ENCODE results near the gene PTPRCAP. TPM values are rescaled to one million over a fixed set of nuclear protein-coding genes. Genes with fewer than 3 reads are reported as not detected.
"Not testable (repeated sequence)": the region's sequence is repeated elsewhere in the genome, so short reads cannot be mapped to it uniquely, and the experiment has no call there.

Gene PTPRCAP
- polyA plus RNA-seq, 3 donors from 2014 or later: 1,315 to 1,354 (median 1,351) TPM

DNA sequence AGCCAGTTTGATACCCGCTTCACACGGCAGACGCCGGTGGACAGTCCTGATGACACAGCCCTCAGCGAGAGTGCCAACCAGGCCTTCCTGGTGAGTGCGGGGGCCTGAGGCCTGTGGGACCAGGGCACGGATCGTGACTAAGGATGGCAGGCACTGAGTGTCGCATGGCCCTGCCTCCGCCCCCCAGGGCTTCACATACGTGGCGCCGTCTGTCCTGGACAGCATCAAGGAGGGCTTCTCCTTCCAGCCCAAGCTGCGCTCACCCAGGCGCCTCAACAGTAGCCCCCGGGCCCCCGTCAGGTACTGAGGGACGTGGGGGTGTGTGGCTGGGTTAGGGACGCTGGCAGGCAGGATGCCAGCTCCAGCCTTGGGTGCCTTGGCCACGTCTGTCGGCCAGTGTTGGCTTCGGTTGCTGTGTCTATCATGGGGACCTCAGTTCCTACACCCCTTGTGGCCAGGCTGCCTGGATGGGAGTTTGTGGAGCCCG lies 3.0 kb downstream of the PTPRCAP start:
- DNase-seq: peak in 1 of 3 donors; percentile 38
- Mint-ChIP-seq H3K4me3 (peak overlapping the region; percentile 64 to 98 (median 77)), H3K9me3 (no peaks in the 10 kb centered on the region), H3K36me3 (peaks cover 5 to 16% (median 11%) of the 10 kb centered on the region in 3 donors), H3K27me3 (ENCODE audit: low read depth in 3 of 3) (peaks cover 5 to 26% (median 26%) of the 10 kb centered on the region in 3 donors), H3K4me1 (peaks cover 62 to 68% of the 10 kb centered on the region in 2 donors), H3K27ac (peak overlapping the region; percentile 70 to 97 (median 88))

DNA sequence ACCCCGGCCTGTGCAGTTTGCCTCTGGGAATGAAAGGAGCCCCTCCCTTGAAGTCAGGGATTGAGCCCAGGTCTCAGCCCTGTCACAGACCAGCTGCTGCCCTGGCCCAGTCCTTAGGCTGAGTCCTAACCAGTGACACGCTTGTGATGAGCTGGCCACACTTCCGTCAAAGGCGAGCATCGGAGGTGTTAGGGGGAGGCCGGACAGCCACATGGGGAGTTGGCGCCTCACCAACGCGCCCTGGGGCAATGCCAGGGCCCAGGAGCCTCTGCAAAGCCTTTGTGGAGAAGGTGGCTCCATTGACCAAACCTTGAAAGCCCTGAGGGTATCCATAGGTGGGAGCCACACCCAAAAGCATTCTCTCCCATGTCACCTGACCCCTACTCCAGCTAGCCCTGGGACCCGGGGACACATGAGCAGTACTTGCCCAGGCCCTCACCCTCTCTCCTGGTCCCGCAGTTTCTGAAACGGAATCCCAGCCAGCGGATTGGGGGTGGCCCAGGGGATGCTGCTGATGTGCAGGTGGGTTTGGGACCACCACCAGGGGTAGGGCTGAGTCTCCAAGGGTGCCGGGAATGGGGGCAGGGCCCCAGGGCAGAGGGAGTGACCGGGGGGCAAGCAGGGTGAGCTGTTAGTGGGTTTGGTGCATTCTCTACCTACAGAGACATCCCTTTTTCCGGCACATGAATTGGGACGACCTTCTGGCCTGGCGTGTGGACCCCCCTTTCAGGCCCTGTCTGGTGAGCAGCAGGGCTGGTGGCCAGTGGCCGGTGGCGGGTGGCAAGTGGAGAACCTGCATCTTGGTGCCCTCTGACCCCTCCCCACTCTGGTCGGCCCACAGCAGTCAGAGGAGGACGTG lies 3.7 kb downstream of the PTPRCAP start:
- H3K4me3 Mint-ChIP-seq: peak overlapping the region; percentile 73 to 98 (median 77)
- no peaks in the 10 kb centered on the region for H3K9me3 Mint-ChIP-seq
- H3K4me1 Mint-ChIP-seq: peaks cover 60 to 68% of the 10 kb centered on the region in 2 donors
- peak overlapping the region; percentile 86 to 97 (median 90) for H3K27ac Mint-ChIP-seq
- H3K36me3 Mint-ChIP-seq: peaks cover 5 to 16% (median 11%) of the 10 kb centered on the region in 3 donors
- peak; percentile 60 to 71 (median 70) for DNase-seq
- peaks cover 5 to 29% (median 26%) of the 10 kb centered on the region in 3 donors for H3K27me3 Mint-ChIP-seq (ENCODE audit: low read depth in 3 of 3)

DNA sequence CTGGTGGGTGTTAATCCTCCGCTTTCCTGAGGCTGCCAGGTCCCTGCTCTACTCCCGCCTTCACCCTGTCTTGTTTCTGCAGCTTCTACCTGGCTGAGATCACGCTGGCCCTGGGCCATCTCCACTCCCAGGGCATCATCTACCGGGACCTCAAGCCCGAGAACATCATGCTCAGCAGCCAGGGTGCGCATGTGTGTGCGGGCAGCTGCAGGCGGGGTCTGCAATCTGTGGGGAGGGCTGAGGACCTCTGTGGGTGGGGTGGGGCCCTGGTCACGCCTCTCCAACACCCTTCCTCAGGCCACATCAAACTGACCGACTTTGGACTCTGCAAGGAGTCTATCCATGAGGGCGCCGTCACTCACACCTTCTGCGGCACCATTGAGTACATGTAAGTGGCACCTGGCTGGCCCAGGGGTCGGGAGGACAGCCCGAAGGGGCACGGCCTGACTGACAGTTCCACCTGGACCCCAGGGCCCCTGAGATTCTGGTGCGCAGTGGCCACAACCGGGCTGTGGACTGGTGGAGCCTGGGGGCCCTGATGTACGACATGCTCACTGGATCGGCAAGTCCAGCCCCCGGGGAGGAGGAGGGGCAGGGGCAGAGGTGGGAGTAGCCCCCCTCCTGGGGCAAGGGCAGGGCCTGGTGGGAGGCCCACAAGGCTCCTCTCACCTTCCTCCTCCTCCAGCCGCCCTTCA lies 4.7 kb downstream of the PTPRCAP start:
- DNase-seq: no peak
- Mint-ChIP-seq H3K27me3 (ENCODE audit: low read depth in 3 of 3) (peaks cover 7 to 35% (median 31%) of the 10 kb centered on the region in 3 donors), H3K9me3 (no peaks in the 10 kb centered on the region), H3K4me3 (peak overlapping the region; percentile 47 to 98 (median 74)), H3K4me1 (peaks cover 63 to 69% of the 10 kb centered on the region in 2 donors), H3K36me3 (peaks cover 5 to 16% (median 11%) of the 10 kb centered on the region in 3 donors), H3K27ac (peak overlapping the region; percentile 86 to 97 (median 90))

DNA sequence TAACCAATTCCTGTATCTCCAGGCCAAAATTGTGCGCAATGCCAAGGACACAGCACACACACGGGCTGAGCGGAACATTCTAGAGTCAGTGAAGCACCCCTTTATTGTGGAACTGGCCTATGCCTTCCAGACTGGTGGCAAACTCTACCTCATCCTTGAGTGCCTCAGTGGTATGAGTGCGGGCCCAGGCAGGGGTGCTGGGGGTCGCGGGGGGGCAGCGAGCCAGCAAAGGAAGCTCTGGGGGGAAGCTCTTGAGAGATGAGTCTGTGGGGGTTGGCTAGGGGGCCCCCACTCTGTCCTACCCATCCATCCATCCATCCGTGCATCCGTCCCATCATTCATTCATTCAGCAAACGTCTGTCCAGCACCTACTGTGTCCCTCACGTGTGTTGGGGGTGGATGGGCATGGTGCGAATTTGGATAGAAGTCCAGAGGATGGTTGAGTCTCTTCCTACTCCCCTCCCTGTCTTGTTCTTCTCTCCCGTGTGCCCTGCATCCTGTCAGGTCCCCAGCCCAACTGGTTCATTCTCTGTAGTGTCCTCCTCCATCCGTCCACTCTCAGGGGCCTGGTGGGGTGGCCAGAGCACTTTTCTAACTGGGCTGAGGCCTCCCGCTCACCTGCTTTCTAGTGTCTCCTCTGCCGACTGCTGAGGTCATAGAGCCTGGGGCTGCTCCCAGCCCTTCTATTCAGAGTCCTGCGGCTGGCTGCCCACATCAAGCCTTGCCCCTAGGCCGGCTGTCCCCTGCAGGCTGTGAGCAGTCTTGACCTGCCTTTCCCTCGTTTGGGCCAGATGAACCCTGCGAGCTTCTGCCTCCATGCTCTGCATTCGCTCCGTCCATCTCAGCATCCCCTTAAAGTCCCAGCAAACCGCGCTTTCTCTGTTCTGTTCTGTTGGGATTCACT lies 5.9 kb downstream of the PTPRCAP start:
- peak overlapping the region; percentile 3 to 60 (median 46) for H3K4me3 Mint-ChIP-seq
- H3K27me3 Mint-ChIP-seq (ENCODE audit: low read depth in 3 of 3): peaks cover 10 to 24% (median 22%) of the 10 kb centered on the region in 3 donors
- H3K36me3 Mint-ChIP-seq: peaks cover 5 to 13% (median 9%) of the 10 kb centered on the region in 3 donors
- DNase-seq: no peak
- H3K9me3 Mint-ChIP-seq: no peaks in the 10 kb centered on the region
- H3K27ac Mint-ChIP-seq: peak overlapping the region; percentile 62 to 97 (median 90)
- peaks cover 61 to 74% of the 10 kb centered on the region in 2 donors for H3K4me1 Mint-ChIP-seq

DNA sequence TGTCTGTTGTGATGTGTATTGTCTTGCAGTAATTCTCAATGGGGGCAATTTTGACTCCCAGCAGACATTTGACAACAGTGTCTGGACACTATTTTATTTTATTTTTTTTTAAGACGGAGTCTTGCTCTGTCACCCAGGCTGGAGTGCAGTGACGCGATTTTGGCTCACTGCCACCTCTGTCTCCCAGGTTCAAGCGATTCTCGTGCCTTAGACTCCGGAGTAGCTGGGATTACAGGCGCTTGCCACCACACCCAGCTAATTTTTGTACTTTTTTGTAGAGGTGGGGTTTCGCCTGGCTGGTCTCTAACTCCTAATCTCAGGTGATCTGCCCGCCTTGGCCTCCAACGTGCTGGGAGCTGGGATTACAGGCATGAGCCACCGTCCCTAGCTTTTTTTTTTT lies 7.8 kb downstream of the PTPRCAP start:
- Mint-ChIP-seq H3K9me3 (no peaks in the 10 kb centered on the region), H3K36me3 (peaks cover 5 to 7% (median 7%) of the 10 kb centered on the region in 3 donors), H3K27me3 (ENCODE audit: low read depth in 3 of 3) (peaks cover 10 to 21% (median 15%) of the 10 kb centered on the region in 3 donors), H3K4me1 (peaks cover 55 to 63% of the 10 kb centered on the region in 2 donors), H3K27ac (peak overlapping the region in 4 of 6 donors; percentile 28 to 73 (median 55)), H3K4me3 (peak overlapping the region in 4 of 5 donors; percentile 29 to 99 (median 97))
- DNase-seq: no peak

DNA sequence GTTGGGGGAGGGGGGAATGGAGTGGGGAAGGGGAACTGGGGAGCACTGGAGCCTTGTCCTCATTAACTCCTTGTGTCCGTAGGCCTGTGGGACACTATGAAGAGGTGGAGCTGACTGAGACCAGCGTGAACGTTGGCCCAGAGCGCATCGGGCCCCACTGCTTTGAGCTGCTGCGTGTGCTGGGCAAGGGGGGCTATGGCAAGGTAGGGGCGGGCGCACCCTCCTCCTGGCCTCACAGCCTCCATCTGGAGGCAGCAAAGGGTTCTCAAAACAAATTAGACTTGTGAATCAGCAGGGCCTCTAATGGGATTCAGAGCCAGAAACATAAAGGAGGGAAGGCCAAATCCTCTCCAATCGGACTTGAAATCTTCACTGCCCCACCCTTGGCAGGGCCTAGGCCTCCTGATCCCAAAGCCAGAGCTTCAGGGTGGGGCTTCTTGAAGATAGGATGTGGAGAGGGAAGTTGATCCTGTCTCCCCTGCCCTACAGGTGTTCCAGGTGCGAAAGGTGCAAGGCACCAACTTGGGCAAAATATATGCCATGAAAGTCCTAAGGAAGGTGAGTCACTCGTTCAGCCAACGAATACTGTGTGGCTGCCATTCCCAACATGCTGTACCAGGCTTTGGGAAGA lies 8.3 kb downstream of the PTPRCAP start:
- Mint-ChIP-seq H3K9me3 (no peaks in the 10 kb centered on the region), H3K4me3 (peak overlapping the region; percentile 95 to 99 (median 99)), H3K27me3 (ENCODE audit: low read depth in 3 of 3) (peaks cover 10 to 21% (median 15%) of the 10 kb centered on the region in 3 donors), H3K27ac (peak overlapping the region; percentile 92 to 98 (median 96)), H3K36me3 (peaks cover 5 to 7% (median 7%) of the 10 kb centered on the region in 3 donors), H3K4me1 (peaks cover 56 to 58% of the 10 kb centered on the region in 2 donors)
- DNase-seq: no peak

DNA sequence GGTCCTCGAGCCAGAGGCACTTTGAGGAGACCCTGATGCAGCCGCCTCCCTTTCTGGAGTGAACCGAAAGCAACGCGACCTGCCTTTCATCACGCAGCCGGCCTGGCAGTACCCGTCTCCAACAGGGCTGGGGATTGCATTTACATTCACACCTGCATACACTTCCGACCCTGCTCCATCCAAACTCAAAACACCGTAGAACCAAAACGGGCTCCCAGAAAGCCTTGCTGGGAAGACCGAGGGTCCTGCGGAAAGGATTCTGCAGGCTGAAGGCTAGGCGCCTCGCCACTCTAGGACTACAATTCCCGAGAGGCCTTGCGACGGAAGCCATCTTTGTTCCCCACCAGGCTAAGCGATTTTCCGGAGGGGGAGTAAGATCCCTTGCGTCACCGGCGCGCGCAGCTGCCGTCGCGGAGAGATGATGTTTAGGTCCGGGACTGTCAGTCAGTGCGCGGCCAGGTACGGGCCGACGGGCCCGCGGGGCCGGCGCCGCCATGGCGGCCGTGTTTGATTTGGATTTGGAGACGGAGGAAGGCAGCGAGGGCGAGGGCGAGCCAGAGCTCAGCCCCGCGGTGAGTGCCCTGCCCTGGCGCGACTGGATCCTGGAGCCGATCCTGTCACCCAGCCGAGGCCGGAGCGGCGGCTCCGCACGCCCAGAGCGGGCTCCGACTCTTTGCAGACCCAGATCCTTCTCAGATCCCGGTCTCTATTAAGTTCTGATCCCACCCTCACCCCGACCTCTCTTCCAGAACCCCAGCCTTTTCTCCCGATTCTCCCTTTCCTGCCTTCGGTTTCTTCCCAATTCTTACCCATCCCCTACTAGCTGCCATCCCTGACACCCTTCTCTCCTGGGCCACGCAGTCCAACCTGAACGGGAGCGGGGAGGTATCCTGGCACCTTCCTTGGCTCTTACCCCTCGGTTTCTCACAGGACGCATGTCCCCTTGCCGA lies 9.2 kb downstream of the PTPRCAP start, which contains the start of gene RPS6KB2:
Gene RPS6KB2 (plus strand): TSS at position 443 of the 950 bp plus-strand sequence. CDS start 52 bp downstream, at position 495.
- Mint-ChIP-seq H3K4me1 (peaks cover 48 to 50% of the 10 kb centered on the region in 2 donors), H3K9me3 (no peaks in the 10 kb centered on the region)
- DNase-seq: peak; percentile 97 to 98 (median 97)

DNA sequence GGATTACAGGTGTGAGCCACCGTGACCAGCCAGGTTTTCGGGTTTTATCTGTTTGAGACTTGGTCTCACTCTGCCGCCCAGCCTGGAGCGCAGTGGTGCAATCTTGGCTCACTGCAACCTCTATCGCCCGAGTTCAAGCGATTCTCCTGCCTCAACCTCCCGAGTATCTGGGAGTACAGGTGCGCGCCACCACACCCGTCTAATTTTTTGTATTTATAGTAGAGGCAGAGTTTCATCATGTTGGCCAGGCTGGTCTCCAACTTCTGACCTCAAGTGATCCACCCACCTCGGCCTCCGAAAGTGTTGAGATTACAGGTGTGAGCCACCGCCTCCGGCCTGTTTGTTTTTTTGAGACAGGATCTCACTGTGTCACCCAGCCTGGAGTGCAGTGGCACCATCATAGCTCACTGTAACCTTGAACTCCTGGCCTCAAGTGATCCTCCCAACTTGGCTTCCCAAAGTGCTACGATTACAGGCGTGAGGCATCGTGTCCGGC lies 10.1 kb downstream of the PTPRCAP start:
- peak overlapping the region; percentile 92 to 98 (median 96) for H3K27ac Mint-ChIP-seq
- peak overlapping the region; percentile 95 to 99 (median 99) for H3K4me3 Mint-ChIP-seq
- H3K4me1 Mint-ChIP-seq: peaks cover 47 to 48% of the 10 kb centered on the region in 2 donors
- H3K9me3 Mint-ChIP-seq, H3K36me3 Mint-ChIP-seq, DNase-seq: not testable (repeated sequence)
- peaks cover 9 to 15% (median 12%) of the 10 kb centered on the region in 3 donors for H3K27me3 Mint-ChIP-seq (ENCODE audit: low read depth in 3 of 3)

More for the DNA sequence above, 9.2 kb downstream of the PTPRCAP start, which contains the start of gene RPS6KB2:
- Mint-ChIP-seq H3K27ac (peak within 1 kb of the TSS; percentile 92 to 98 (median 96)), H3K36me3 (peaks cover 5 to 7% (median 7%) of the 10 kb centered on the region in 3 donors), H3K4me3 (peak within 1 kb of the TSS; percentile 95 to 99 (median 99)), H3K27me3 (ENCODE audit: low read depth in 3 of 3) (peaks cover 10 to 19% (median 12%) of the 10 kb centered on the region in 3 donors)

DNA sequence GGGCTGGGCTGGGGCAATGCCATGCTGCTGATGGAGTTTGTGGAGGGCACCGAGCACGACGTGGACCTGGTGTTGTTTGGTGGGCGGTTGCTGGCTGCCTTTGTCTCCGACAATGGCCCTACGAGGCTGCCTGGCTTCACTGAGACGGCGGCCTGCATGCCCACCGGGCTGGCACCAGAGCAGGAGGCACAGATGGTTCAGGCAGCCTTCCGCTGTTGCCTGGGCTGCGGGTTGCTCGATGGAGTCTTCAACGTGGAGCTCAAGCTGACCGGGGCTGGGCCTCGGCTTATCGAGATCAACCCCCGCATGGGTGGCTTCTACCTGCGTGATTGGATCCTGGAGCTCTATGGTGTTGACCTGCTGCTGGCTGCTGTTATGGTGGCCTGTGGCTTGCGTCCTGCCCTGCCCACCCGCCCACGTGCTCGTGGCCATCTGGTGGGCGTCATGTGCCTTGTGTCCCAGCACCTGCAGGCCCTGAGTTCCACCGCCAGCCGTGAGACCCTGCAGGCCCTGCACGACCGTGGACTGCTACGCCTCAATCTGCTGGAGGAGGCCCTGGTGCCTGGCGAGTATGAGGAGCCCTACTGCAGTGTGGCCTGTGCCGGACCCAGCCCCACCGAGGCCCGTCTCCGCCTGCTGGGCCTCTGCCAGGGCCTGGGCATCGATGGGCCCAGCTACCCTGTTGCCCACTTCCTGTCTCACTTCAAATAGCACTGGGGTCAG lies 13.4 kb downstream of the PTPRCAP start:
- no peak for DNase-seq
- peaks cover 45 to 46% of the 10 kb centered on the region in 2 donors for H3K4me1 Mint-ChIP-seq
- peaks cover 5 to 19% (median 10%) of the 10 kb centered on the region in 3 donors for H3K27me3 Mint-ChIP-seq (ENCODE audit: low read depth in 3 of 3)
- H3K9me3 Mint-ChIP-seq: no peaks in the 10 kb centered on the region
- H3K27ac Mint-ChIP-seq: no peak overlapping the region
- no peaks in the 10 kb centered on the region for H3K36me3 Mint-ChIP-seq
- H3K4me3 Mint-ChIP-seq: no peak overlapping the region

DNA sequence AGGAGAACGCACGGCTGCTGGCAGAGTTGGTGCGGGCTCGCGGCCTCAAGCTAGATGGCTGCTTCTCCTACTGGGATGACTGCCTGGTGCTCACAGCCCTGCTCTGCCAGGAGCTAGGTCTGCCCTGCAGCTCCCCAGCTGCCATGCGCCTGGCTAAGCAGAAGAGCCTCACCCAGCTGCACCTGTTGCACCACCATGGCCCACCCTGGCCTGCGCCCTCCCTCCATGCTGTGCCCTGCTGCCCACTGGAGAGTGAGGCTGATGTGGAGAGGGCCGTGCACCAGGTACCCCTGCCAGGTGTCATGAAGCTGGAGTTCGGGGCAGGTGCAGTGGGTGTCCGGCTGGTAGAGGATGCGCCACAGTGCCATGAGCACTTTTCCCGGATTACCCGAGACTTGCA lies 14.0 kb downstream of the PTPRCAP start:
- Mint-ChIP-seq H3K4me1 (peaks cover 46 to 47% of the 10 kb centered on the region in 2 donors), H3K27ac (no peak overlapping the region), H3K4me3 (no peak overlapping the region), H3K36me3 (no peaks in the 10 kb centered on the region), H3K27me3 (ENCODE audit: low read depth in 3 of 3) (peaks cover 5 to 21% (median 5%) of the 10 kb centered on the region in 3 donors), H3K9me3 (no peaks in the 10 kb centered on the region)
- DNase-seq: no peak

DNA sequence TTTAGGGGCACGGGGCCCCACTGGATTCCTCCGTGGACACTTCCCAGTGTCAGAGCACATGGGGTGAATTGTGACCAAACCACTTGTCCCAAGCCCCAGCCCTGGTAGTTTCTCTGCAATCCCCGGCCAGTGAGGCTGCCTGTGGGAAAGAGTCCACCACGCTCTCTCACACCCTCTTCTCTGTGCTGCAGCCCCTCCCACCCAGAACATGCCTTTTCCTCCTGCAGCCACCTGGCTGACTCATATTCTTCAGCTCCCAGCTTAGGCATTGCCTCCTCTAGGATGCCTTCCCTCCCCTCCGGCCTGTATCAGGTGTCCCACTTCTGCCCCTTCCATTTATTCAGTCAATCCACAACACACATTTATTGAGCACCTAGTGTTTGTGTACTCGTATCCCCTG lies 14.6 kb downstream of the PTPRCAP start:
- H3K4me3 Mint-ChIP-seq: no peak overlapping the region
- peaks cover 0 to 15% (median 3%) of the 10 kb centered on the region in 3 donors for H3K27me3 Mint-ChIP-seq (ENCODE audit: low read depth in 3 of 3)
- H3K9me3 Mint-ChIP-seq: no peaks in the 10 kb centered on the region
- H3K27ac Mint-ChIP-seq: peak overlapping the region in 2 of 6 donors; percentile 44 to 62
- H3K36me3 Mint-ChIP-seq: no peaks in the 10 kb centered on the region
- H3K4me1 Mint-ChIP-seq: peaks cover 48% of the 10 kb centered on the region in 2 donors
- no peak for DNase-seq
